ENCODE data around the gene NAGLU. TPM values are rescaled to one million over a fixed set of nuclear protein-coding genes. Genes with fewer than 3 reads are reported as not detected.

Gene NAGLU
- total RNA-seq, 2 experiments from 2014 or later, result 7.8 TPM

GRCh38 chr17:42559075-42559474 is 23.0 kb downstream of the NAGLU start:
- Mint-ChIP-seq H3K36me3 (ENCODE audit: low read depth) (peaks cover 22% of the 10 kb centered on the region), H3K9me3 (no peaks in the 10 kb centered on the region), H3K27ac (no peak overlapping the region), H3K27me3 (no peaks in the 10 kb centered on the region), H3K4me3 (no peak overlapping the region), H3K4me1 (ENCODE audit: low read depth) (peaks cover 37% of the 10 kb centered on the region)
- H3K4me1 ChIP-seq (ENCODE audit: insufficient read depth, low read length), result peaks cover 43% of the 10 kb centered on the region
- intact Hi-C loops (cut with DNase I, micrococcal nuclease), result no loop called here
- CTCF ChIA-PET, result interaction anchor here (1.8 kb wide), 1 partner anchor 11 kb away, joined by 5 read pairs; no protein-coding TSS in a partner anchor
- H3K27ac ChIP-seq (ENCODE audit: low read depth in 1 of 2, low read length in 2 of 2), result no peak overlapping the region
- no peak for TF ChIP-seq CTCF (IDR thresholded peaks at IDR 0.05)
- no peaks in the 10 kb centered on the region for H3K27me3 ChIP-seq (ENCODE audit: control insufficient read depth in 1 of 2, insufficient read depth in 2 of 2, low read length in 2 of 2)
- POLR2A ChIA-PET, result interaction anchor here (0.8 kb wide), 1 partner anchor 18 kb away, joined by 3 read pairs; no protein-coding TSS in a partner anchor
- DNase-seq (no peak), ATAC-seq (ENCODE audit: poor library complexity) (no peak)
- H3K4me3 ChIP-seq (ENCODE audit: low read length), result no peak overlapping the region
- peaks cover 8% of the 10 kb centered on the region for H3K36me3 ChIP-seq (ENCODE audit: insufficient read depth, low read length)
- H3K9me3 ChIP-seq (ENCODE audit: control insufficient read depth in 1 of 2, insufficient read depth in 1 of 2, low read length in 2 of 2), result no peaks in the 10 kb centered on the region

GRCh38 chr17:42560246-42560645 is 24.2 kb downstream of the NAGLU start:
- no peak for TF ChIP-seq CTCF (IDR thresholded peaks at IDR 0.05)
- no peak overlapping the region for H3K4me3 ChIP-seq (ENCODE audit: low read length)
- Mint-ChIP-seq H3K9me3 (no peaks in the 10 kb centered on the region), H3K36me3 (ENCODE audit: low read depth) (peaks cover 30% of the 10 kb centered on the region), H3K4me3 (peak overlapping the region; percentile 85), H3K27ac (peak overlapping the region; percentile 58), H3K4me1 (ENCODE audit: low read depth) (peaks cover 28% of the 10 kb centered on the region), H3K27me3 (no peaks in the 10 kb centered on the region)
- peaks cover 38% of the 10 kb centered on the region for H3K4me1 ChIP-seq (ENCODE audit: insufficient read depth, low read length)
- H3K9me3 ChIP-seq (ENCODE audit: control insufficient read depth in 1 of 2, insufficient read depth in 1 of 2, low read length in 2 of 2), result no peaks in the 10 kb centered on the region
- no peak overlapping the region for H3K27ac ChIP-seq (ENCODE audit: low read depth in 1 of 2, low read length in 2 of 2)
- ChIA-PET POLR2A (interaction anchor here (0.8 kb wide), 1 partner anchor 19 kb away, joined by 3 read pairs; no protein-coding TSS in a partner anchor), CTCF (interaction anchor here (0.6 to 1.8 kb wide), 2 partner anchors 12 to 18 kb away, joined by 3 to 5 read pairs; no protein-coding TSS in a partner anchor)
- intact Hi-C loops (cut with DNase I, micrococcal nuclease), result no loop called here
- DNase-seq (no peak), ATAC-seq (ENCODE audit: poor library complexity) (no peak)
- peaks cover 20% of the 10 kb centered on the region for H3K36me3 ChIP-seq (ENCODE audit: insufficient read depth, low read length)
- no peaks in the 10 kb centered on the region for H3K27me3 ChIP-seq (ENCODE audit: control insufficient read depth in 1 of 2, insufficient read depth in 2 of 2, low read length in 2 of 2)

GRCh38 chr17:42561897-42562387 is 25.9 kb downstream of the NAGLU start, which contains the start of gene COASY:
Gene COASY, plus strand, starts transcription at chr17:42562148. Its CDS starts 475 bp downstream, at chr17:42562623.
- Mint-ChIP-seq H3K27ac (peak within 1 kb of the TSS; percentile 96), H3K4me1 (ENCODE audit: low read depth) (peaks cover 31% of the 10 kb centered on the region), H3K4me3 (peak within 1 kb of the TSS; percentile 90), H3K27me3 (no peaks in the 10 kb centered on the region), H3K36me3 (ENCODE audit: low read depth) (peaks cover 40% of the 10 kb centered on the region), H3K9me3 (no peaks in the 10 kb centered on the region)
- peak; percentile 82 to 96 (median 88) for DNase-seq
- POLR2A ChIA-PET, result interaction anchor here (0.9 to 1.0 kb wide), 2 partner anchors 15 to 17 kb away, joined by 3 to 5 read pairs; partner anchors contain the start of gene PSMC3IP
- Histone ChIP-seq H3K9me3 (ENCODE audit: control insufficient read depth in 1 of 2, insufficient read depth in 1 of 2, low read length in 2 of 2) (no peaks in the 10 kb centered on the region), H3K27ac (ENCODE audit: low read depth in 1 of 2, low read length in 2 of 2) (peak within 1 kb of the TSS; percentile 54), H3K27me3 (ENCODE audit: control insufficient read depth in 1 of 2, insufficient read depth in 2 of 2, low read length in 2 of 2) (no peaks in the 10 kb centered on the region), H3K4me3 (ENCODE audit: low read length) (peak within 1 kb of the TSS; percentile 78), H3K36me3 (ENCODE audit: insufficient read depth, low read length) (peaks cover 32% of the 10 kb centered on the region), H3K4me1 (ENCODE audit: insufficient read depth, low read length) (peaks cover 45% of the 10 kb centered on the region)
- no peak for TF ChIP-seq CTCF (IDR thresholded peaks at IDR 0.05)
- intact Hi-C loops (cut with DNase I, micrococcal nuclease), result loop anchor here in 1 of 2 experiments (2.0 kb wide), 1 partner anchor 25 kb away; the partner anchor contains the start of gene NAGLU
- peak; percentile 69 for ATAC-seq (ENCODE audit: poor library complexity)
- CTCF ChIA-PET, result no interaction called here
